HepG2 (cell line): ENCODE results near the gene TRAK1. TPM values are rescaled to one million over a fixed set of nuclear protein-coding genes. Genes with fewer than 3 reads are reported as not detected.

ENCODE experiments used
- ATF5 ChIP-seq: sonication (generic); formaldehyde crosslinking; IDR thresholded peaks from 2 replicates; pipeline ENCODE4 v1.4.0; 2020; ENCODE audit warnings: mild to moderate bottlenecking, low read depth, missing genetic modification reagents
- CBFB ChIP-seq: sonication (generic); formaldehyde crosslinking; IDR thresholded peaks from 2 replicates; pipeline ENCODE4 v1.4.0; 2020; ENCODE audit warnings: missing genetic modification reagents
- CEBPG ChIP-seq: IDR thresholded peaks from 2 replicates; pipeline ENCODE4 v1.6.1; 2016
- ERF ChIP-seq: IDR thresholded peaks from 2 replicates; pipeline ENCODE4 v1.6.1; 2018; ENCODE audit warnings: missing biosample characterization, missing genetic modification reagents
- FOXA1 ChIP-seq, 2 experiments: fragments of 450-650 bp in 1 of 2; sonication (generic) in 1 of 2; formaldehyde crosslinking in 1 of 2; IDR thresholded peaks; 2 replicates each; pipeline versions ENCODE4 v1.4.0 to v1.6.1; 2016 to 2020; ENCODE audit warnings: missing genetic modification reagents in 1 of 2
- FOXP1 ChIP-seq, 2 experiments: fragments of 450-650 bp in 1 of 2; IDR thresholded peaks; 2 replicates each; pipeline ENCODE4 v1.6.1; 2017 to 2018; ENCODE audit warnings: antibody characterized with exemption in 1 of 2
- FOXP4 ChIP-seq: sonication (generic); formaldehyde crosslinking; IDR thresholded peaks from 2 replicates; pipeline ENCODE4 v1.4.0; 2020; ENCODE audit warnings: missing genetic modification reagents
- HNRNPK ChIP-seq: fragments of 200-400 bp; formaldehyde crosslinking; IDR thresholded peaks from 2 replicates; pipeline ENCODE4 v1.6.1; 2018; ENCODE audit warnings: low read length, low read depth, moderate library complexity, mild to moderate bottlenecking; ENCODE audit not compliant: poor library complexity, severe bottlenecking
- KDM1A ChIP-seq: IDR thresholded peaks from 2 replicates; pipeline ENCODE4 v1.6.1; 2016; ENCODE audit warnings: missing compliant biosample characterization
- MIXL1 ChIP-seq: IDR thresholded peaks from 2 replicates; pipeline ENCODE4 v1.6.1; 2016
- NFIC ChIP-seq: IDR thresholded peaks from 2 replicates; pipeline ENCODE4 v1.6.1; 2012; ENCODE audit warnings: mild to moderate bottlenecking, low read length, inconsistent platforms
- PATZ1 ChIP-seq: sonication (generic); formaldehyde crosslinking; IDR thresholded peaks from 2 replicates; pipeline ENCODE4 v1.4.0; 2020; ENCODE audit warnings: missing genetic modification reagents
- SETDB1 ChIP-seq: sonication (generic); formaldehyde crosslinking; IDR thresholded peaks from 2 replicates; pipeline ENCODE4 v1.5.1; 2020; ENCODE audit warnings: missing genetic modification reagents, mild to moderate bottlenecking, borderline replicate concordance
- SNAPC5 ChIP-seq: sonication (generic); formaldehyde crosslinking; IDR thresholded peaks from 2 replicates; pipeline ENCODE4 v1.8.1; 2023; ENCODE audit warnings: mild to moderate bottlenecking, missing genetic modification reagents, borderline replicate concordance
- SOX13 ChIP-seq, 3 experiments: fragments of 450-650 bp in 1 of 3; sonication (generic) in 1 of 3; formaldehyde crosslinking in 1 of 3; IDR thresholded peaks in 2 of 3; conservative IDR thresholded peaks in 1 of 3; 2 replicates each; pipeline versions ENCODE4 v1.5.0 to v1.6.1; 2016 to 2020; ENCODE audit warnings: antibody characterized with exemption in 1 of 3, mild to moderate bottlenecking in 1 of 3, missing compliant biosample characterization in 1 of 3, missing genetic modification reagents in 1 of 3, moderate library complexity in 1 of 3
- STAG1 ChIP-seq: sonication (generic); formaldehyde crosslinking; IDR thresholded peaks from 2 replicates; pipeline ENCODE4 v1.4.0; 2020; ENCODE audit warnings: missing genetic modification reagents
- TEAD3 ChIP-seq: optimal IDR thresholded peaks from 2 replicates; pipeline ENCODE3; 2016; ENCODE audit warnings: borderline replicate concordance
- TEF ChIP-seq: sonication (generic); formaldehyde crosslinking; IDR thresholded peaks from 2 replicates; pipeline ENCODE4 v1.5.0; 2020; ENCODE audit warnings: missing genetic modification reagents
- YY1 ChIP-seq: IDR thresholded peaks from 2 replicates; pipeline ENCODE4 v1.6.1; 2011; ENCODE audit warnings: low read length, low read depth, moderate library complexity, mild to moderate bottlenecking; ENCODE audit not compliant: insufficient read depth, insufficient replicate concordance
- ZFP82 ChIP-seq: sonication (generic); formaldehyde crosslinking; IDR thresholded peaks from 2 replicates; pipeline ENCODE4 v1.5.1; 2020; ENCODE audit warnings: mild to moderate bottlenecking, missing genetic modification reagents, borderline replicate concordance
- ZNF12 ChIP-seq: sonication (generic); formaldehyde crosslinking; IDR thresholded peaks from 2 replicates; pipeline ENCODE4 v1.5.0; 2020; ENCODE audit warnings: missing genetic modification reagents
- ZNF317 ChIP-seq: sonication (generic); formaldehyde crosslinking; IDR thresholded peaks from 2 replicates; pipeline ENCODE4 v1.5.0; 2020; ENCODE audit warnings: mild to moderate bottlenecking, missing genetic modification reagents
- ZNF446 ChIP-seq: sonication (generic); formaldehyde crosslinking; IDR thresholded peaks from 2 replicates; pipeline ENCODE4 v1.5.0; 2020; ENCODE audit warnings: mild to moderate bottlenecking, missing genetic modification reagents
- ZNF644 ChIP-seq: IDR thresholded peaks from 2 replicates; pipeline ENCODE4 v1.6.1; 2016; ENCODE audit warnings: low read depth
- ZSCAN22 ChIP-seq: sonication (generic); formaldehyde crosslinking; IDR thresholded peaks from 2 replicates; pipeline ENCODE4 v1.4.0; 2020; ENCODE audit warnings: mild to moderate bottlenecking, missing genetic modification reagents
- ZSCAN9 ChIP-seq: IDR thresholded peaks from 2 replicates; pipeline ENCODE4 v1.6.1; 2016; ENCODE audit warnings: borderline replicate concordance
- polyA plus RNA-seq, 8 experiments: library from polyadenylated mRNA; depleted of rRNA in 3 of 8; stranded (reverse) in 7 of 8; unstranded in 1 of 8; fragments of >200 nt; fragmentation: Illumina TruSeq in 4 of 8; extraction: Trizol in 4 of 8; gene quantifications; 2 replicates each; pipeline versions ENCODE4 v1.2.1 to v1.2.3, GENCODE V29; 2011 to 2016; ENCODE audit warnings: low read depth in 4 of 8, missing spikeins in 1 of 8, mixed read lengths in 1 of 8; ENCODE audit not compliant: insufficient read depth in 1 of 8
- total RNA-seq, 5 experiments: library from RNA; depleted of rRNA; stranded (reverse); fragments of >200 nt; fragmentation: Illumina TruSeq; extraction: Trizol; gene quantifications; 2 replicates each; pipeline ENCODE4 v1.2.3, GENCODE V29; 2016; ENCODE audit warnings: low read depth in 1 of 5

The TRAK1 gene
- total and polyA plus RNA-seq, 2 of the 13 experiments (the other 11 are each of a cell fraction or from before 2014, with no cell fraction given): 20.5 to 46.6 TPM

GRCh38 chr3:42055291-42055690, 35.9 kb upstream of the TRAK1 start (continued):
- 0 out of 2 replicates have a peak, but pooled peaks have one; percentile 37 for TF ChIP-seq ZNF12 (CRISPR knock-in tag)
- no peak for TF ChIP-seq CBFB
- peak; percentile 94 for TF ChIP-seq TEAD3
- TF ChIP-seq CEBPG (CRISPR knock-in tag): peak; percentile 95
- no peak for TF ChIP-seq ZSCAN22 (CRISPR knock-in tag)
- 0 out of 2 replicates have a peak, but pooled peaks have one; percentile 21 for TF ChIP-seq ZNF317 (CRISPR knock-in tag)
- no peak for TF ChIP-seq FOXA1 (IDR thresholded peaks at IDR 0.05)
- peak; percentile 94 for TF ChIP-seq FOXA1 (CRISPR knock-in tag; IDR thresholded peaks at IDR 0.05)
- TF ChIP-seq TEF (CRISPR knock-in tag): no peak
- 0 out of 2 replicates have a peak, but pooled peaks have one; percentile 40 for TF ChIP-seq ZSCAN9 (CRISPR knock-in tag)
- TF ChIP-seq KDM1A (CRISPR knock-in tag): 0 out of 2 replicates have a peak, but pooled peaks have one; percentile 18
- TF ChIP-seq MIXL1 (CRISPR knock-in tag): 0 out of 2 replicates have a peak, but pooled peaks have one; percentile 29
- TF ChIP-seq SETDB1 (CRISPR knock-in tag): no peak
- TF ChIP-seq YY1: no peak
- no peak for TF ChIP-seq PATZ1 (CRISPR knock-in tag)
- no peak for TF ChIP-seq ZNF446 (CRISPR knock-in tag)
- TF ChIP-seq SOX13 (IDR thresholded peaks at IDR 0.05): no peak
- peak in 1 of 2 experiments; percentile 86; a peak in 2 of 4 replicates for TF ChIP-seq SOX13 (CRISPR knock-in tag; conservative IDR thresholded peaks at IDR 0.05 in 1 of 2, IDR thresholded peaks at IDR 0.05 in 1 of 2)
- TF ChIP-seq ERF (CRISPR knock-in tag): peak; percentile 49; the same call in 1 of the 2 replicates
- TF ChIP-seq FOXP4: peak; percentile 78
- TF ChIP-seq ZFP82: no peak
- TF ChIP-seq ATF5 (CRISPR knock-in tag): no peak
- peak; percentile 96 for TF ChIP-seq ZNF644
- TF ChIP-seq NFIC: 0 out of 2 replicates have a peak, but pooled peaks have one; percentile 30
- no peak for TF ChIP-seq STAG1
- 0 out of 2 replicates have a peak, but pooled peaks have one; percentile 30 for TF ChIP-seq FOXP1 (IDR thresholded peaks at IDR 0.05)
- TF ChIP-seq FOXP1 (CRISPR knock-in tag; IDR thresholded peaks at IDR 0.05): peak; percentile 79
- TF ChIP-seq SNAPC5 (CRISPR knock-in tag): no peak
- TF ChIP-seq HNRNPK: no peak
